Stomach (tissue), 4 donors: Measurements from ENCODE around the gene PBX3.

ENCODE experiments used
- POLR2A ChIP-seq, 4 donors: fragments of 450-650 bp; IDR thresholded peaks; one replicate each; pipeline ENCODE4 v1.6.1; 2016; ENCODE audit warnings: antibody characterized with exemption in 4 of 4, control low read depth in 2 of 4, mild to moderate bottlenecking in 1 of 4, moderate library complexity in 1 of 4
- TF ChIP-seq, protein P1 (sequence below), 7 experiments: fragments of 450-650 bp in 4 of 7; fragments of 200-600 bp in 3 of 7; sonication (generic) in 3 of 7; IDR thresholded peaks; one replicate each; pipeline ENCODE4 v1.5.1; 2016 to 2019; ENCODE audit warnings: antibody characterized with exemption in 7 of 7, control low read depth in 2 of 7, mild to moderate bottlenecking in 1 of 7

DNA sequence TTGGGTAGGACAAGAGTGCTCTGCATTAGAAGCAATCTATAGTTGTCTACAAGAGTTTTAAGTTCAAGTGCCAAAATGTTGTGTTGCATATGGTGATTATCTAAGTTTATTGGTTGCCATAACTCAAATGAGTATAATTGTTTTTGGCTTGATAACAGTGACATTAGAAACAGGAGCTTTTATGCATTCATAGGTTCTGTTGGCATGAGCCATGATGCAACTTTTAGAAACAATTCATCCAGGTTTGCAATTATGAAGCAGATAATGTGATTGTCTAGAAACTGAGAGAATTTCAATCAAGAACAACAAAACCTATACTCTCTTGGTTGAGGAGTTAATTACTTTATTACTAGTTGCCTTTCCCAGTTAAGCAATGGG is 137.0 kb downstream of the PBX3 start:
- TF ChIP-seq POLR2A (IDR thresholded peaks at IDR 0.05): no peak
- TF ChIP-seq, protein P1, sequence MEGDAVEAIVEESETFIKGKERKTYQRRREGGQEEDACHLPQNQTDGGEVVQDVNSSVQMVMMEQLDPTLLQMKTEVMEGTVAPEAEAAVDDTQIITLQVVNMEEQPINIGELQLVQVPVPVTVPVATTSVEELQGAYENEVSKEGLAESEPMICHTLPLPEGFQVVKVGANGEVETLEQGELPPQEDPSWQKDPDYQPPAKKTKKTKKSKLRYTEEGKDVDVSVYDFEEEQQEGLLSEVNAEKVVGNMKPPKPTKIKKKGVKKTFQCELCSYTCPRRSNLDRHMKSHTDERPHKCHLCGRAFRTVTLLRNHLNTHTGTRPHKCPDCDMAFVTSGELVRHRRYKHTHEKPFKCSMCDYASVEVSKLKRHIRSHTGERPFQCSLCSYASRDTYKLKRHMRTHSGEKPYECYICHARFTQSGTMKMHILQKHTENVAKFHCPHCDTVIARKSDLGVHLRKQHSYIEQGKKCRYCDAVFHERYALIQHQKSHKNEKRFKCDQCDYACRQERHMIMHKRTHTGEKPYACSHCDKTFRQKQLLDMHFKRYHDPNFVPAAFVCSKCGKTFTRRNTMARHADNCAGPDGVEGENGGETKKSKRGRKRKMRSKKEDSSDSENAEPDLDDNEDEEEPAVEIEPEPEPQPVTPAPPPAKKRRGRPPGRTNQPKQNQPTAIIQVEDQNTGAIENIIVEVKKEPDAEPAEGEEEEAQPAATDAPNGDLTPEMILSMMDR (IDR thresholded peaks at IDR 0.05): no peak
